ENCODE data around the gene LRRC36. TPM values are rescaled to one million over a fixed set of nuclear protein-coding genes. Genes with fewer than 3 reads are reported as not detected.

LRRC36 gene
- total and polyA plus RNA-seq, 2 of the 13 experiments (the other 11 are each of a cell fraction or from before 2014, with no cell fraction given), result 0.12 to 0.15 TPM

DNA sequence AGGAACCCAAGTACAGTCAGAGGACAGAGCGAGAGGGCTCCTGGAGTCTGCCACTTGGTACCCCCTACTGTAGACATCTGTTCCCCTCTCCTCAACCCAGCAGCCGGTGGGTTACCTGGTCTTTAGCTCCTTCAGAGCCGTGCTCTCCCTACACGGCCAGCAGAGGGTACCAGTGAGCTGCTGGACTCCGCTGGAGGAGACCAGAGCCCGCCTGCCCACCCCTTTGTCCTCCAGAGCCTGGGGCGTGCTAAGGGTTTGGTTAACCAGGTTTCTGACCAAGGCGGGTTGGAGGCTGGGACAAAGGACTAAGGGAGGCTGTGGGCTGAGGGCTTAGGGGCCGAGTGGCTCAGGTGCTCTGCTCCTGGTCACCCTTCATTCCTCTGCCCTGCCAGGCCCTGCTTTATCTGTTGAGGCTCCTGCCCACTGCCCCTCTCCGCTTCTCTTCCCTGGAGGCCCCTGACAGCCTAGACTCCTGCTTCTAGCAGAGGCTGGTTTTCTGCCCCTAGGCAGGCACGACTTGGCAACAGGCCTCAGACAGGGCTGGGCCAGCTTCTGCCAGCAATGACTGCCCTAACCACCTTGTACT lies 101.6 kb downstream of the LRRC36 start (continued):
- TF ChIP-seq, protein P1, sequence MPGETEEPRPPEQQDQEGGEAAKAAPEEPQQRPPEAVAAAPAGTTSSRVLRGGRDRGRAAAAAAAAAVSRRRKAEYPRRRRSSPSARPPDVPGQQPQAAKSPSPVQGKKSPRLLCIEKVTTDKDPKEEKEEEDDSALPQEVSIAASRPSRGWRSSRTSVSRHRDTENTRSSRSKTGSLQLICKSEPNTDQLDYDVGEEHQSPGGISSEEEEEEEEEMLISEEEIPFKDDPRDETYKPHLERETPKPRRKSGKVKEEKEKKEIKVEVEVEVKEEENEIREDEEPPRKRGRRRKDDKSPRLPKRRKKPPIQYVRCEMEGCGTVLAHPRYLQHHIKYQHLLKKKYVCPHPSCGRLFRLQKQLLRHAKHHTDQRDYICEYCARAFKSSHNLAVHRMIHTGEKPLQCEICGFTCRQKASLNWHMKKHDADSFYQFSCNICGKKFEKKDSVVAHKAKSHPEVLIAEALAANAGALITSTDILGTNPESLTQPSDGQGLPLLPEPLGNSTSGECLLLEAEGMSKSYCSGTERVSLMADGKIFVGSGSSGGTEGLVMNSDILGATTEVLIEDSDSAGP (CRISPR knock-in tag; IDR thresholded peaks at IDR 0.05; ENCODE audit: borderline replicate concordance), result peak; percentile 88
- TF ChIP-seq ZNF292 (CRISPR knock-in tag; IDR thresholded peaks at IDR 0.05; ENCODE audit: borderline replicate concordance, low read depth) (no peak), ZNF510 (CRISPR knock-in tag; IDR thresholded peaks at IDR 0.05; ENCODE audit: low read depth) (no peak), CBX1 (IDR thresholded peaks at IDR 0.05; ENCODE audit: low read depth) (no peak), ZNF430 (CRISPR knock-in tag; IDR thresholded peaks at IDR 0.05) (no peak), SP140L (CRISPR knock-in tag; IDR thresholded peaks at IDR 0.05; ENCODE audit: borderline replicate concordance) (no peak), ZNF335 (CRISPR knock-in tag; IDR thresholded peaks at IDR 0.05) (no peak), ZNF720 (CRISPR knock-in tag; IDR thresholded peaks at IDR 0.05) (no peak), PAF1 (CRISPR knock-in tag; IDR thresholded peaks at IDR 0.05) (no peak), RBAK (CRISPR knock-in tag; IDR thresholded peaks at IDR 0.05) (no peak), ZMYM3 (CRISPR knock-in tag; IDR thresholded peaks at IDR 0.05) (0 out of 2 replicates have a peak, but pooled peaks have one; percentile 42), ESRRA (CRISPR knock-in tag; IDR thresholded peaks at IDR 0.05; ENCODE audit: low read depth) (peak; percentile 65; the same call in 1 of the 2 replicates), SETDB1 (CRISPR knock-in tag; IDR thresholded peaks at IDR 0.05; ENCODE audit: borderline replicate concordance) (no peak), SOX13 (IDR thresholded peaks at IDR 0.05) (no peak), SOX13 (CRISPR knock-in tag; conservative IDR thresholded peaks at IDR 0.05 in 1 of 2, IDR thresholded peaks at IDR 0.05 in 1 of 2) (no peak), ZNF546 (CRISPR knock-in tag; conservative IDR thresholded peaks at IDR 0.05) (no peak), ZSCAN29 (CRISPR knock-in tag; conservative IDR thresholded peaks at IDR 0.05) (no peak)
- TF ChIP-seq, protein P2, sequence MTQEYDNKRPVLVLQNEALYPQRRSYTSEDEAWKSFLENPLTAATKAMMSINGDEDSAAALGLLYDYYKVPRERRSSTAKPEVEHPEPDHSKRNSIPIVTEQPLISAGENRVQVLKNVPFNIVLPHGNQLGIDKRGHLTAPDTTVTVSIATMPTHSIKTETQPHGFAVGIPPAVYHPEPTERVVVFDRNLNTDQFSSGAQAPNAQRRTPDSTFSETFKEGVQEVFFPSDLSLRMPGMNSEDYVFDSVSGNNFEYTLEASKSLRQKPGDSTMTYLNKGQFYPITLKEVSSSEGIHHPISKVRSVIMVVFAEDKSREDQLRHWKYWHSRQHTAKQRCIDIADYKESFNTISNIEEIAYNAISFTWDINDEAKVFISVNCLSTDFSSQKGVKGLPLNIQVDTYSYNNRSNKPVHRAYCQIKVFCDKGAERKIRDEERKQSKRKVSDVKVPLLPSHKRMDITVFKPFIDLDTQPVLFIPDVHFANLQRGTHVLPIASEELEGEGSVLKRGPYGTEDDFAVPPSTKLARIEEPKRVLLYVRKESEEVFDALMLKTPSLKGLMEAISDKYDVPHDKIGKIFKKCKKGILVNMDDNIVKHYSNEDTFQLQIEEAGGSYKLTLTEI (CRISPR knock-in tag; conservative IDR thresholded peaks at IDR 0.05), result no peak
- TF ChIP-seq, protein P3, sequence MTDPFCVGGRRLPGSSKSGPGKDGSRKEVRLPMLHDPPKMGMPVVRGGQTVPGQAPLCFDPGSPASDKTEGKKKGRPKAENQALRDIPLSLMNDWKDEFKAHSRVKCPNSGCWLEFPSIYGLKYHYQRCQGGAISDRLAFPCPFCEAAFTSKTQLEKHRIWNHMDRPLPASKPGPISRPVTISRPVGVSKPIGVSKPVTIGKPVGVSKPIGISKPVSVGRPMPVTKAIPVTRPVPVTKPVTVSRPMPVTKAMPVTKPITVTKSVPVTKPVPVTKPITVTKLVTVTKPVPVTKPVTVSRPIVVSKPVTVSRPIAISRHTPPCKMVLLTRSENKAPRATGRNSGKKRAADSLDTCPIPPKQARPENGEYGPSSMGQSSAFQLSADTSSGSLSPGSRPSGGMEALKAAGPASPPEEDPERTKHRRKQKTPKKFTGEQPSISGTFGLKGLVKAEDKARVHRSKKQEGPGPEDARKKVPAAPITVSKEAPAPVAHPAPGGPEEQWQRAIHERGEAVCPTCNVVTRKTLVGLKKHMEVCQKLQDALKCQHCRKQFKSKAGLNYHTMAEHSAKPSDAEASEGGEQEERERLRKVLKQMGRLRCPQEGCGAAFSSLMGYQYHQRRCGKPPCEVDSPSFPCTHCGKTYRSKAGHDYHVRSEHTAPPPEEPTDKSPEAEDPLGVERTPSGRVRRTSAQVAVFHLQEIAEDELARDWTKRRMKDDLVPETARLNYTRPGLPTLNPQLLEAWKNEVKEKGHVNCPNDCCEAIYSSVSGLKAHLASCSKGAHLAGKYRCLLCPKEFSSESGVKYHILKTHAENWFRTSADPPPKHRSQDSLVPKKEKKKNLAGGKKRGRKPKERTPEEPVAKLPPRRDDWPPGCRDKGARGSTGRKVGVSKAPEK (CRISPR knock-in tag; IDR thresholded peaks at IDR 0.05; ENCODE audit: borderline replicate concordance), result no peak
- TF ChIP-seq, protein P4, sequence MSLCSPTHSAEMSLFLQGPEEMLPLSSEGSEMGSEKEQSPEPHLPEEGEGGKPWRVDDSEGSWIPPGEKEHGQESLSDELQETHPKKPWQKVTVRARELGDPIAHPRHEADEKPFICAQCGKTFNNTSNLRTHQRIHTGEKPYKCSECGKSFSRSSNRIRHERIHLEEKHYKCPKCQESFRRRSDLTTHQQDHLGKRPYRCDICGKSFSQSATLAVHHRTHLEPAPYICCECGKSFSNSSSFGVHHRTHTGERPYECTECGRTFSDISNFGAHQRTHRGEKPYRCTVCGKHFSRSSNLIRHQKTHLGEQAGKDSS (CRISPR knock-in tag; IDR thresholded peaks at IDR 0.05; ENCODE audit: borderline replicate concordance, low read depth), result no peak
- TF ChIP-seq, protein P5, sequence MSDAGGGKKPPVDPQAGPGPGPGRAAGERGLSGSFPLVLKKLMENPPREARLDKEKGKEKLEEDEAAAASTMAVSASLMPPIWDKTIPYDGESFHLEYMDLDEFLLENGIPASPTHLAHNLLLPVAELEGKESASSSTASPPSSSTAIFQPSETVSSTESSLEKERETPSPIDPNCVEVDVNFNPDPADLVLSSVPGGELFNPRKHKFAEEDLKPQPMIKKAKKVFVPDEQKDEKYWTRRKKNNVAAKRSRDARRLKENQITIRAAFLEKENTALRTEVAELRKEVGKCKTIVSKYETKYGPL (CRISPR knock-in tag; IDR thresholded peaks at IDR 0.05), result no peak
- TF ChIP-seq, protein P6, sequence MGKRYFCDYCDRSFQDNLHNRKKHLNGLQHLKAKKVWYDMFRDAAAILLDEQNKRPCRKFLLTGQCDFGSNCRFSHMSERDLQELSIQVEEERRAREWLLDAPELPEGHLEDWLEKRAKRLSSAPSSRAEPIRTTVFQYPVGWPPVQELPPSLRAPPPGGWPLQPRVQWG (CRISPR knock-in tag; IDR thresholded peaks at IDR 0.05; ENCODE audit: borderline replicate concordance, low read depth), result no peak
